Endometrium (tissue), 2 donors: Measurements from ENCODE around the gene IFNLR1.

Experiments
- FAIRE-seq: peaks from 2 replicates; lab custom pipeline; 2012; peaks lifted over from hg19 to GRCh38; lab: Jason Lieb, UNC
- donor health status: control.
- donor health status: control.

The IFNLR1 gene

DNA sequence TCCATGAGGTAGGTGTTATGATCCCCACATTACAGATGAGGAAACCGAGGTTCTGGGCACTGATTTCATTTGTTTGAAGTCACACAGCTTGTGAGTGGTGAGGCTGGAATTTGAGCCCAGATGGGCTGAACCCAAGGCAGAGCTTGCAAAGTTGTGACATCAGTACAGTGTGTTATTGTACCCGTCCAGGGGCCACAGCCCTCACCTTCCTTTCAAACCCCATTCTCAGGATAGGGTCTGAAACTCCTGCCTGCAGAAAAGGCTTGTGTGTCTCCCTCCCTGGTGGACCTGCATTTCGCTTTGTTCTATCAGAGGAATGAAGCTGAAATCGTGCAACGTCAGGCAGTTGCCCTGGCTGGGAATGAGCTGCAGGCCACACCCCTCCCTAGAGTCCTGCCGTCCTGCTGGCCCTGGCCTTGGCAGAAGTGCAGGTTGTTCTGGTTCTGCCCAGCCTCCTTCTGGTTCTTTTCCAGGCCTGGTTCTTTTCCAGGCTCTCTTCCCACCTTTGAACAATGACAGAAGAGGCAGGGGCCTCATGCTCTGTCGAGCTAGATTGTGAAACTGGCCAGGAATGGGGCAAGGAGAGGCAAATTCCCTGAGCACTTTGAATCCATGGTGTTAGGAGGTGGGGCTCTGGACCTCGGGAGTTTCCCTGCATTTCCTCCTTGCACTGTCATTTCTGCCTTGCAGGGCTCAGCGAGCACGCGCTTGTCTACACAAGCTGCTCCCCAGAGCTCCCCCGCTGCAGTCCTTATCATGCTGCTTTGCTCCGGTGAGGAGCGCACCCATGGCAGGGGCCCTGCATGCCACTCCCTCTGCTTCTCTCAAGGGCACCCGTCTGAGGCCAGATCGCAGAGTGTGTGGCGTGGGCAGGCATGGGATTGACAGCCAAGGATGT is 67.0 kb downstream of the IFNLR1 start:
- no peak for FAIRE-seq

DNA sequence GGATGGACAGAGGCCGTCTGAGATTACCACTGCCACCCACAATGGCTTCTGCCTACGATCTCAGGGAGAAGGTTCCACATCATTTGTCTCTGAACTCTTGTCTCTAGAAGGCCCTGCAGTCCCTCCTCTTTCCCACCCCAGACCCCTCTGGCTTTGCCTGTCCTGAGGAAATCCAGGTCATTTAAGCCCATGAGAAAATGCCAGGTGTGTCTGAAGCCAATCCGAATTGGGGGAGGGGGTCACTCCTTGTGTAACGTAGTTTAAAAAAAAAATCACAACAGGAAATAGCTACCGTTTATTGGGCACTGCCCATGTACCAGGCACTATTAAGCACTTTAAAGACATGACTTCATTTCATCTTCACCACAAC is 67.6 kb downstream of the IFNLR1 start:
- FAIRE-seq, result no peak

DNA sequence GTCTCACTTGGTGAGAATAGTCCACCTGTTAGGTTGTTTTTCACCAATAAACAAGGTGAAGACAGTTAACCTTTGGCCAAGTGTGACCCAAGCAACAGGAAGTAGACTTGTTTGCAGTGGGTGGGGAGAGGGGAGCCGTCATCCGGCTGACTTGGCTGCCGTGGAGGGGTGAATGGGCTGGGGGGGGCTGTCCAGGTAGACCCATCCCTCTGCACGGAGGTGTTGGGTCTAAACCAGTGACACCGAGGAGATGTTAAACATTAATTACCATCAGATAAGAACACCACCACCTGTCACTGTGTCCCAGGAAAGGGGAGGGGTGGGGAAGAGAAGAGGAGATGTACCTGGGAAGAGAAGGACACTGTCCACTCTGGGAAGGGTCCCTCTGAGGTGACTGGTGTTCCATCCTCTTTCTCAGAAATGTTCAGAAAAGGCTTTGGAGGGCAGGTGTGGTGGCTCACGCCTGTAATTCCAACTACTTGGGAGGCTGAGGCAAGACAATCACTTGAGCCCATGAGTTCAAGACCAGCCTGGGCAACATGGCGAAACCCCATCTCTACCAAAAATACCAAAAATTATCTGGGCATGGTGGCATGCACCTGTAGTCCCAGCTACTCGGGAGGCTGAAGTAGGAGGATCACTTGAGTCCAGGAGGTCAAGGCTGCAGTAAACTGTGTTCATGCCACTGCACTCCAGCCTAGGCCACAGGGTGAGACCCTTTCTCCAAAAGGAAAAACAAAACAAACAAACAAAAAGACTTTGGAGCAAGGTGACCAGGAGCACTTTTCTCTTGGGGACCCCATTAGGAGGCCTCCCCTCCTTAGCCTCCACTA is 68.5 kb downstream of the IFNLR1 start:
- FAIRE-seq, result no peak

DNA sequence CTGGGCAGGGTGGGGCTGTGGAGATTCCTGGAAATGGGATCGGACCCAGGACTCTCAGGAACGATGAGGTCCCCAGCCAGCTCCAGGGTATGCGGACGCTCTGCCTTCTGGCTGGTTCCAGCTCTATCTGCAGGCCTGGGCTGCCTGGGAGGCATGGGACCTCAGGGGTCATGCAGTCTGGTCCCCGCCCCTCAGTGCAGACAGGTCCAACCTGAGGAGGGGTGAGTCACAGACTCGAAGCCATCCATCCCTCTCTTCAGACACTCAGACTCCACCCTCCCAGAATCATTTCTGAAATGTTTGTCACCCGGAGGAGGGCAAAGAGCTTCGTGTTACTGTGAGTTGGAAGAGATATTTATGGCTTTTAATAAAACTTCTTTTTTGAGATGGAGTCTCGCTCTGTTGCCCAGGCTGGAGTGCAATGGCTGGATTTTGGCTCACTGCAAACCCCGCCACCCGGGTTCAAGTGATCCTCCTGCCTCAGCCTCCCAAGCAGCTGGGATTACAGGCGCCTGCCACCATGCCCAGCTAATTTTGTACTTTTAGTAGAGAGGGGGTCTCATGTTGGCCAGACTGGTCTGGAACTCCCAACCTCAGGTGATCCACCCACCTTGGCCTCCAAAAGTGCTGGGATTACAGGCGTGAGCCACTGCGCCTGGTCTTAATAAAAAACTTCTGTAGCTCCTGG is 69.2 kb downstream of the IFNLR1 start:
- no peak for FAIRE-seq

DNA sequence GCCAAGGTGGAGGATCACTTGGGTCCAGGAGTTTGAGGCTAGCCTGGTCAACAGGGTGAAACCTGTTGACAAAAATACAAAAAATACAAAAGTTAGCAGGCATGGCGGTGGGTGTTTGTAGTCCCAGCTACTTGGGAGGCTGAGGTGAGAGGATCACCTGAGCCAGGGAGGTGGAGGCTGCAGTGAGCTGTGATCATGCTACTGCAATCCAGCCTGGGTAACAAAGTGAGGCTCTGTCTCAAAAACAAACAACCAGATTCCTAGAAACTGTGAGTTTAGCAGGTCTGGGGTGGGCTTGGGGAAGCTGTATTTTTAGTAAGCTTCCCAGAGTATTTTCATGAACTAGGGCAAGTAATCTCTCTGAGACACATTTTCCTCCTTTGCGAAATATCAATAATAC is 70.0 kb downstream of the IFNLR1 start:
- FAIRE-seq, result no peak

DNA sequence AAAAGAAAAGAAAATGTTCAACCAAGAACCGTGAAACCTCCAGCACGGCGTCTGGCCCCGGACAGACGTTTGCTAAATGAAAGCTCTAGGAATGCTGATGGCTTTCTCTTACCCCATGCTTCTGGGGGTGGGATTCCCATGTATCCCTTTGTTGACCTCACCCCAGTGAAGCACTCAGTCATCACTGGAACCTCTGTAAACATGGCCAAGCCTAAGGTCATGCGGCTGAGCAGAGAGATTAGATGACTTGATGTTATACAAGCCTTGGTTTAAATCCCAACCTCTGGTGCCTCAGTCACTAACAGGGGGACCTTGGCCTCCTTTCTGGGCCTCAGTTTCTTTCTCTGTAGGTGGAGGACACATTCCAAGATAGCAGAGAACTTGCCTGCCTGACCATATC is 72.3 kb downstream of the IFNLR1 start:
- no peak for FAIRE-seq

DNA sequence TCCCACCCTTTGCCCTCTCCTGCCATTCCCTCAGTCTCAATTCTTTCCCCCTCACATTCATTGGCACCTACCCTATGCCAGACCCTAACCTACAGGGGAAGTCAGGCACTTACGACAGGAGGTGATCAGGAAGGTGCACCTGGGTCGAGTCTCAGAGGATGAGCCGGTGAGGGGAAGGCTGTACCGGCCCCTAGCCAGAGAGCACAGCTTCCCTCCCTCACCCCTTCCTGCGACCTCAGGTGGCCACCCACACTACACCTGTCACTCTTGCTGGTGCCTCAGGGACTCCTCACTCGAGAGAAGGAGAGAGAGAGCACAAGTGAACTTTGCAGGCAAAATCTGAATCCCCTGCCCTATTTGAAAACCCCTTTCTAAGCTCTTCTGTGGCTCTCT is 73.5 kb downstream of the IFNLR1 start:
- FAIRE-seq, result no peak

DNA sequence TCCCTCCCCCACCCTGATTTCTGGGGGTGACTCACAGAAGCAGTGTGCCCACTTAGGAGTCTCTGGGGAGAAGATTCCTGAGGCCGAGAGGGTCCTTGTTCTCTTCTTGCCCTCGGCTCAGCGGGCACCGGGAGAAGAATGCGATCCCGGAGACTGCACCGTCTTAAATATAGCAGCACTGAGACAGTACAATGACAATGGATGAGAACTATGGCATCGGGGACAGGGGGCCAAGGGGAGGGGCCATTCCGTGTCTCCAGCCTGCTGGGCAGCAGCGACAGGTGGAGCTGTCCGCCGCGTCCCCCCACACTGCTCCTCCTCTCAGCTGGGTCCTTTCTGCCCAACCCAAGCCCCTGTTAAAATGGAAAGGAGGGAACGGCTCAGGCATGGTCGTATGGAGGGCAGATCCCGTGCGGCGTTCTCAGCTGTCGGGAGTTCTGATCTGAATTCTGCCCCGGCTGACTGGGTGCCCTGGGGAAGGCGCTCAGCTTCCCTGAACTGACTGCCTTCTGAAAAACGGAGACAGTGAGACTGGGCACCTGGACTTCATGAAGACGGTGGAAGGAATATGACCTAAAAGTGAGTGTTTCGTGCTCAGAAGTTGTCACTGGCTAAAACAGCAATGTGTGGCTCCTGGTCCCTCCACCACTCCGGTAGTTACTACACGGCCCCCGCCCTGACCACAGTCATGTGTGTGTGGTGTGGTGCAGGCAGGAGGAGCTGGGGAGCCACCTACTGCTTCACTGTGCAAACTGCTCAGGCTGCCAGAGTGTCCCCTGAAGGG is 74.9 kb downstream of the IFNLR1 start, which contains the start of gene MYOM3:
Gene MYOM3 (minus strand): TSS at position 140 of the 784 bp plus-strand sequence. CDS start 3,499 bp downstream, outside the sequence.
- FAIRE-seq, result no peak

DNA sequence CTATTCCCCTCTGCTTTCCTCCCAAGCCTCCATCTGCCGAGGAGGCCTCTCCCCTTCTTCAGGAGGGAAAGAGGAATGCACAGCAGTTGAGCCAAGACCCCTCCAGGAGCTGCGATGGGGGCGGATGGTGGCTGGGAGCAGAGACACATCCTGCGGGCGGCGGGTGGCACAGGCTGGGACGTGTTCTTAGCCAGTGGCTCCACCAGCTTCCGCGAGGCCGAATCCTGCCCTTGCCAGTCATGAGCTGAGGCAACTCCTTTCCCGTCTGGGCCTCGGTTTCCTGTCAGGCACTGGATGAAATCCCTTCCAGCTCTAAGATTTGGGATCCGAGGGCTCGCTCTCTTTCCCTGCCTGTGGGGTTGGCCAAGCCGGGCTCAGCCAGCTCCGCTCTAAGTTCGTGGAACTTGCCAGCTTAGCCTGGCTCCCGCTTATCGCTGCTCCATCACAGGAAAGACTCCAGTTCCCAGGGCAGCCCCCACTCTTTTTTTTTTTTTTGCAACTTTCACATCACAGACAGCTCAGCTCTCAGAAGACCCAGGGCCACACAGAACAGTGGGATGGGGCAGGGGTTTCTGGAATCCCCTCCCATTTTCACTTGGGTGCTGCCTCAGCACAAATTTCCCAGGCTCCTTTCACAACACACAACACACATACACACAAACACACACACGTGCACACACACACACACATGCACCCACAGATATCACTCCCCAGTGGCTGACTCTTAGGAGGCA is 75.7 kb downstream of the IFNLR1 start:
- no peak for FAIRE-seq

DNA sequence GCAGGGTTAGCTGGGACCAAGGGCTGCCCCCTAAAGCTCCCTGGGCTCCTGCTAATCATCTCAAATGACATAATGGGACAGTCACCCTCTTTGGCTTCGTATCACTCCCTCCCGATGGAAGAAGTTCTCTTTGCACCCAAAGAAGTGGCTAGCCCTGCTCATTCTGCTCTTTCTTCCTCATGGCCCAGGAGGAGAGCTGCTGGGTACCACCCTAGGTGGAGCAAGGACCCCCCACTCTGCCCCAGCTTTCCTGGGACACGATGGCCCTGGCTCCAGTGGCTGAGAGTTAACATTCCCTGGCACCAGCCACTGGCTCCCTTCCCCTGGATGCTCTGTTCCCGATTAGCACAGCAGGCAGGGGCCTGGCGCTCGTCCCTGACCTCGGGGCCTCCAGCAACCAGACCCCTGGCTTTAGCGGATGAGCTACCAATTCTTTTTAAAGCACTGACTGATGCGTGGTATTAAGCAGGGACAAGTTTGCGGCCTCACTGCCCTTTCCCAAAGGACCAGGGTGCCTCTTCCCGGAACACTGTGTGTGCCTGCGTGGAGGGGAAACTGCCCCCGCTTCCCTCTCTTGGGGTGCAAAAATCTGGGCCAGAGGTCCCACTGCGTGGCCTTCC is 76.3 kb downstream of the IFNLR1 start:
- no peak for FAIRE-seq

DNA sequence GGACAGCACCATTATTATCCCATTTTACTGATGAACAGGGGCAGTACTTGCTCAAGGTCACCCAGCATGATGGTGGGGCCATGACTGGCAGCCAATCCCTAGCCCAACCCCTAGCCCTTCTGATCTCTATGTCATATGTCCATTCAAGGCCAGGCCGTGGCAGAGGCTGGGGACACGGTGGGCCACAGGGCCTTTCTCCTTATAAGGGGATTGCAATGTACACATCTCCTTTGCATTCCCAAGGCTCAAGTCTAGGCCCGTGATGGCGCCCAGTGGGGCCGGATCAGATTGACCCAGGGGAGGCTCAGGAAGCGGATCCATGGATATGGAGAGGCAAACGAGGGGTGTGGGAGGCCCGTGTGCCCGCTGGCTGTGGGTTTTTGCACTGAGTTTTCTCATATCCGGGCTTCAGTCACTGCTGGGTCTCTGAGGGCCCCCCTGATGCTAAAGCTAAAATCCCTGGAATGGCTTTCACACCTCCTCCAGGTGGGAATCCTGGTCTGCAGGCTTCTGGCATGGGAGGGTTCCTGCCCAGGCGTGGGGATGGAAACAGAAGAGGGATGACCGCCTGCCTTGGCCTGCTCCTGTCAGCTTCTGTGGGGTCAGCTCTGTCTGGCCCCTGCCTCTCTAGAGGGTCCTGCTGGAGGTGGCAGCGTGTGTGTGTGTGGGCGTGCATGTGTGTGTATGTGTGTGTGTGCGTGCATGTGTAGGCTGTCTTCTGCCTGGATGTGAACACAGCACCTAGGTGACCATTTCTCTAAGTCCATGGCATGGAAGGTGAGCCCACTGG is 77.2 kb downstream of the IFNLR1 start:
- FAIRE-seq, result no peak

DNA sequence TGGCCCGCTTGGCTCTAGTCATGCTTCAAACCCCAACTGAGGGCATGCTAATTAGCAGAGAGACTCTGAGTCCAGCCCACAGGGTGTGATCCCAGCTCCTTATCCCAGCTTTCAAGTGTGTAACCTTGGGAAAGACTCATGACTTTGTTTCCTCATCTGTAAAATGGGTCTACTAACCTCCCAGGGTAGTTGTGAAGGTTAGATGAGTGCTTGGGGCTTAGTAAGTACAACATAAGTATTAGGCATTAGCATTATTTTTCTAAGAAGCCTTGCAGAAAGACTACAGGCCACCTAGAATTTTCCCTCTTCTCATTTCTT is 78.0 kb downstream of the IFNLR1 start:
- no peak for FAIRE-seq

DNA sequence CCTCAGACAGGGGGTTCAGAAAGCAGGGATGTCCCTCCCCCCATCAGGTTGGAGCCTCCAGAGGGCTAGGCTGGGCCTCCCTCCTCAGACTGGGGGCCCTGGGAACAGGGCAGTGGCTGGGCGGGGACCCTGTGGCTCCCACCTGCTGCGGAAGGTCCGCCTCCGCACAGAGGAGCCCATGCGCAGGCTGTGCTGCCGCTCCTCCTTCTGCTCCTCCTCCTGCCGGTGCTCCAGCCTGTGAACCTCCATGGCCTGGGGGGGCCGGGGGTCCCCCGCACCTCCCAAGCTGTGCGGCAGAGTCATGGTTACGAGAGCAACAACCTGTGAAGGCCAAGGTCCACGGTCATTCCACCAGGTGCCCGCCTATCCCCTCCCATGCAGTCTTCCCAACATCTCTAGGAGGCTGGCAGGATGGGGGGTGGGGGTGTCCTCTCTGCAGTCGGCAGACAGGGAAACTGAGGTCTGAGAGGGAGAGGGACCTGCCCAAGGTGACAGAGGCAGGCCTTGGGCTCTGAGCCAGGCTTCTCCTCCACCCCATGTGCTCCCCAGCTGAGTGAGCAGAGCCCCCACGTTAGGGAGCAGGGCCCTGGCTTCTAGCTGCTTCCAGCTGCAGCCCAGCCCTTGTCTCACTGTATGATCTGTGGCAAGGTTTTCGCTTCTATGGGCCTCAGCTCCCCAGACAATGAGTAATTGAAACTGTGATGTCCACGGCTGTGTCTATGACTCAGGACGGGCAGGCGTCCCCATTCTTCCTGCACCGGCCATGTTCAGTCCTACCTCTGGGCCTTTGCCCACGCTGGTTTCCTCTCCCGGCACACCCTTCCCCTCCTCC is 78.5 kb downstream of the IFNLR1 start:
- FAIRE-seq, result no peak

DNA sequence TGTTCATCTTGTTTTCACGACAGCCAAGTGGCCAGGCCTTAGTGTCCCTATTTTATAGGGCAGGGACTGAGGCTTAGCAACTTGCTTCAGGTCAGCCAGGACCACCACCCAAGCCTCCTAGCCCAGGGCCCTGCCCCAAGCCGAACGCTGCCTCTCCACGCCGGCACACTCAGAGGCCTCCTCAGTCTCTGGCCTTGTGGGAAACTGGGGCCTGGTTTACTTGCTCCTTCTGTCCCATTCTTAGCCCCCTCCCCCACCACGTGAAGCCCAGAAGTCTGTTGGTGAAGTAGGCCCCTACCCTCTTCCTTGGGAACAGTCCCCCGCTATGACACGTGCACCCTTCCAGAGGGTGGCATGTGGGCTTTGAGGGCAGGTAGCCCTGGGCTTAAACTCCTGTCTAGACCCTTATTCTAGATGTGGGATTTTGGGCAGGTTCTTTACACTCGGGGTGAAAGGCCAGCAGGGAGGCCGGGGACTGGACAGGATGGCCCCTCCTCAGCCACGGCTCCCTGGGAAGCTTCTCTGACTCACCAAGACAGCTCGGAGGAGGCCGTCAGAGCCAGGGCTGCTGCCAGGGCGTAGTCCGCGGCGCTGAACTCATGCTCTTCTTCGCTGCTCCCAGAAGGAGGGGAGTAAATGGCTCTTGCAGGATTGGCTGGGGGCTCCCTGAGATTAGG is 79.5 kb downstream of the IFNLR1 start:
- no peak for FAIRE-seq

DNA sequence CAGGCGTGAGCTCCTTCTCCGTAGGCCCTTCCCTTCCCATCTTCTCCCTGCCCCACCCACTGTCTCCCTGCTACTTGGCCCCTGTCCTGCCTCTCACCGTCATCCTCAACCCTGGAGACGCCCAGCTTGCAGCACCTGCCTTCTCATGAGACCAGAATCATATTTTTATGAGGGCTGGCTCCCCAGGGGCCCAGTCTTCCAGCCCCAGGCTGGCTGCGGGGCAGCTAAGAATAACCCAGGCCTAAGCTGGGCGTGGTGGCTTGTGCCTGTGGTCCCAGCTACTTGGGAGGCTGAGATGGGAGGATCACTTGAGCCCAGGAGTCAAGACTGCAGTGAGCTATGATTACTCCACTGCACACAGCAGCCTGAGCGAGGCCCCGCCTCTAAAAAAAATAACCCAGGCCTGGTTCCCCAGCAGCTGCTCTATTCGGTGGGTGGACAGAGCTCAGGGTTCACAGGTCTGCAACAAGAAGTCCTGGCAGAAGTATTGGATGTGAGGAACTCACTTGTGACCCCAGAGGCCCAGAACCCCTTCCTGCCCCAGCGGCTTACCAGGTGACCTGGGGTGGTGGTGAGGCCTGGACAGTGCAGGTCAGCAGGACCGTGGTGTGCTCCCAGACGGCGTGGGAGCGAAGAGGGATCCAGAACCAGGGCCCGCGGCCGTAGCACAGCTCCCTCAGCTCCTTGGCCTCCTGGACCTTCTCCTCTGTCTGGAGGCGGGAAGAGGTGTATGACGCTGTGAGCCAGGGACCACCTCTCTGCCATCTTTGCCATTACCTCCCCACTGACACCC is 81.5 kb downstream of the IFNLR1 start:
- no peak for FAIRE-seq

DNA sequence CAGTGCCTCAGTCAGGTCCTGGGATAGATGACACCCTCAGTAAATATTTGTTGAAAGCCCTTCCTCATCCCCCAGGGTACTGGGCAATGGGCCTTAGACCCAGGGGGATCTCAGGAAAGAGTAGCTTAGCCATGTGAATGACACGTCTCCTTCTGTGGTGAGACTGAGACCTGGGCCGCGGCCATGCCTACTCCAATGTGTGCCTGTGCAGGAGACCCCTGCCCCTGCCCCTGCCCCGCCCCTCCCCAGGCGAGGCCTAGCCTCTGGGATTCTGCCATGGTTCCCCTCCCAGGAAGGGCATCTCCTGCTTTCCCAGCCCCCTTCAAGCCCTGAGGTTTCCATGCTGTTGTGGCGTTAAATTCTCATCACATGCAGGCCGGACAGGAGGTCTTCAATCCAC is 82.2 kb downstream of the IFNLR1 start:
- no peak for FAIRE-seq
